COR-L47 (cell line): Measurements from ENCODE around the gene ATOH8.
A peak's percentile ranks its signal among the peaks of the same experiment; 100 is the strongest.

Experiments used
- DNase-seq: peaks from one replicate; lab custom pipeline; 2025; lab: John Stamatoyannopoulos, UW

The ATOH8 gene

GRCh38 chr2:85770786-85771409, 17.1 kb downstream of the ATOH8 start:
- no peak for DNase-seq

- no peak for DNase-seq
Observed at GRCh38 chr2:85771486-85771885, 17.7 kb downstream of the ATOH8 start.

- peak; percentile 99 for DNase-seq
Observed at GRCh38 chr2:85772019-85772745, 18.4 kb downstream of the ATOH8 start.

DNA sequence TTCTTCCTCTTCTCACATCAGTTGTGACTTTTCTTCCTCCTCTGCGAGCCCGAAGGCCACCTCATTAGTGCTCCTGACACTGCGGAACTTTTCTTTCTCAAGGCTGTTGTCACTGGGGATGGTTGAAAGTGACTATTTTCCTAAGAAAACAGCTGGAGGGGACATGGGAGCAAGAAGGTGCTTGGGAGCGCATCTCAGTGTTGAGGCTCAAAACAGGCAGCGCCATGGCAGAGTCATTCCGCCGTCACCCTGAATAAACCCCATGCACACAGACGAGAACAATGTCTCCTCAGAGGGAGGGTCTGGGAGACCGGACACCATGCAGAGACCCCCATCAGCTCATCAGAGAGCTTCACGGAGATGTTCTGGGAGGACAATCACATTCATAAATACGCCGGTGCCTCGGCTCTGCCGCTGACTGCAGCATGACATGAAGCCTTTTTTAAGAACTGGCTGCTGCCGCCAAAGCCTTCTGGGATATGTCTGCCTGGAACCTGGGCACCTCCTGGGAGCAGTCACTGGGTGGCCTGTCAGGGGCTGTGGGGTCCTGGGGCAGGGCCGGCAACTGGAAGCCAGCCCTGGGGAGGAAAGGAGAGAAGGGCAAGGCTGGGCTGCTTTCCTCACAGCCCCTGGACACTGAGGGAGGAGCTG, 19.2 kb downstream of the ATOH8 start:
- DNase-seq: no peak

DNA sequence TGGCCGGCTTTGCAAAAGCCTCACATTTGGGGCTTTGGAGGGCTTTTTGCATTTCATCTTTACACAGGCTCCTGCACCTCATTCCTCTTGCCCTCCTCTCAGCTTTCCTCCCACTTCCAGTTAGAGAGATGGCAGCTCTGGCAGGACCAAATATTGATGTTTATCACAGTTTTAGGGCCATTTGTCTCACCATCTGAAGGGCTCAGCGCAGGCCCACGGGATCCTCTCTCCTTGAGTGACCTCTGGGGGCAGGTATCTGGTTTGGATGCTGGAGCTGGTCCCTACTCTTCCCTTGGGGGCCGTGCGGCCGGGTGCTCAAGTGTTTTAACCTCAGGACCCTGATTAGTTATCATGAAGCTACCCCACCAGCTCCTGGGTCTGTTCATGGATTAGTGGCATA, 19.9 kb downstream of the ATOH8 start:
- no peak for DNase-seq

- no peak for DNase-seq
Observed at GRCh38 chr2:85774126-85774978, 20.6 kb downstream of the ATOH8 start.

GRCh38 chr2:85775406-85776381, 21.9 kb downstream of the ATOH8 start:
- DNase-seq: no peak

- DNase-seq: no peak
Observed at GRCh38 chr2:85776672-85777071, 22.9 kb downstream of the ATOH8 start.

DNA sequence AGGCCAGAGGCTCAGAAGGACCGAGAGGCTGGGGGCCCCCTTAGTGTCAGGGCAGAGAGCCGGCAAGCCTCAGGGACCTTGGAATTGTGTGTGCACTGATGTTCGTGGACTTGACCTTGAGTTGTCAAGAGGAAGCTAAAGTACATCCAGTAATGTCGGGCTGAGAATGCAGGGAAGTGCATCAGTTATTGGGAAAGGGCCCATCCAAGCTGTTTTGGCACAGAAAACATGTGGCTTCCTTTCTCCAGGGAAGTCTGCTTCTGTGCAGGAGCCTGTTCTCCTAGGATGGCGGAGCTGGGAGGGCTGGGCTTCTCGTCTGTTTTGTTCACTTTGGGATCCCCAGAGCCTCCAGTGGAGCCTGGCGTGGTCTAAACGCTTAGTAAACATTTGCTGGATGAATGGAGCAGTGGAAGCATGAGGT, 23.7 kb downstream of the ATOH8 start:
- DNase-seq: no peak

DNA sequence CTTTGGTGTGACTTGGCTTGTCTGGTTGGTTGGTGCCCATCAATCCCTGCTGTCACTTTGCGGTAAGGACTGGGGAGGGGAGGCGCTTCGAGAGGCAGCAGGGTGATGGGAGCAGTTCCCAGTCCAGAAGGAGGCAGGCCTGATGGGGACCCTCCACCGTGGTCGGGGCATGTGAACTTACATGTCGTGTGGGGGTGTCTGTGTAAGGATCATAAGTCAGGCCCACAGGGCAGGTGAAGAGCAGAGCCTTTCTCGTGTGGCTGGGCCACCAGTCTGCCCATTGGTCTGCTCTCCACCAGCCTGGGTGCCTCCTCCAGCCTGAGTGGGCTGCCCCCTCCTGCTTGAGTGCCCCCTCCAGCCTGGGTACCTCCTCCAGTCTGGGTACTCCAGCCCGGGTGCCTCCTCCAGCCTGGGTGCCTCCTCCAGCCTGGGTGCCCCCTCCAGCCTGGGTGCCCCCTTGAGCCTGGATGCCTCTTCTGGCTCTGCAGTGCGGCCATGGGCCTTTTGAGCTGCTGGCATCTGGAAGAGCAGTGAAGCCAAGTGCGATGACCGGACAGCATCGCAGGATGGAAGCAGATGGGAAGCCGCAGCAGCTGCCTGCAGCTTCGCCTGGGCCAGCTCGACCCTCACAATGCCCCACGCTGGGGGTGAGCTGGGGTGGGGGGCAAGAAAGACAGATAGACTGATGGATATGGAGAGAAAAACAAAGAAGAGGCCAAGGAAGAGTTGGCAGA, 25.0 kb downstream of the ATOH8 start:
- DNase-seq: no peak

DNA sequence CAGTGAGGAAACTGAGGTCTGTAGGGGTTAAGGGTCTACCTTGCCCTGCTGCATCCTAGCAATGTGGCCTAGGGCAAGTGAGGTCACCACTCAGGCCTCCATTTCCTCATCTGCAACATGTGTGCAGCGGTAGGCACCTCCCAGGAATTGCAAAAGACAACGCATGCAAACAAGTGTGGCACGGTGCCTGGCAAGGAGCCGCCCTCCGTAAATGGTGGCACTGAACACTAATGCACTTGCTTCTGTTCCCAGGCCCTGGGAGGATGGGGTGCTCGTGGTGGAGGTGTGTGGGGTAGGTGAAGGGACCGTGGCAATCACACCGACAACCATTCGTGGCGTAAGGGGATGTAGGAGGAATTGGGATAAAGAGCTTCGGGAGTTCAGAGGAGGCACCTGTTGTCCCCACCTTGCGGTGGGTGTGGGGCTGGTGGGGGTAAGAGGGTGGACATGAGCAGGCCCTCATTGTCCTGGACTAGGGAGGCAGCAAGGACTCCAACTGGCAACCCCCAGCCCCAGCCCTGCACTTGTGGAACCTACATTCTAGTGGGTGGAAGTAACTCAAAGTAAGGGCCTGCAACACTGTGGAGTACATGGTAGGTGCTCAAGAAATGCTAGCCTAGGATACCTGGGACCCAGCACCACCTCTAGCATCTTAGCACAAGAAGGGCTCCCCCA, 26.0 kb downstream of the ATOH8 start:
- DNase-seq: no peak

DNA sequence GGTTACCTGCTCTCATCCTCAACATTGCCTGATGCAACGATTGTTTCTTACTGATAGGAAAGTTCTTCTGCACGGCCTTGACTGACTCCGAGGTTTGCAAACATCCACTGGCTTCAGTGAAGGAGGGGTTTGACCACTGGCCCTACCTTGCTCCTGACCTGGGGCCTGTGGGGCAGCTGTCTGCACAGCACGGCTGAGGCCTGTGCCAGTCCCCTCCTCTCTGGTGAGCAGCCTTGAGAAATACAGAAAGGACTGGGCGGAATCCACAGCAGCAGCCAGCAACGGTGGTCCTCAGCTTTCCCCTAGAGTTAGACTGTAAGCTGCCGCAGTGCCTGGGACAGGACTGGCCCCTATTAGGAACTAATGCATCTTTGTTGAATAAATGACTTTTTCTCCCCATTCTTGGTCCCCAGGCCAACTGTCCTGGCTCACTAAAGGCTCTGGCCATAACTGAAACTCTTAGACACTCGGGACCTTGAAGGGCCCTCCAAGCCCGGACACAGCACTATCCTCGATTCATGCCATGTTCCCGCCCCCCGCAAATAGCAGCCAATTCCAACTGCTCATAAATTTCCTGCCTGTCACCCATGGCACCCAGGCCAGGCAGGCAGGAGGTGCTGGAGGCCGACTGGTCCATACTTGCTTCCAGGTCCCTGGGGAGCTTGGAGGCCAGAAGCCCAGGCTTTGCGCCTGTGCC, 26.7 kb downstream of the ATOH8 start:
- DNase-seq: no peak

- no peak for DNase-seq
Observed at GRCh38 chr2:85781013-85781332, 27.2 kb downstream of the ATOH8 start.

DNA sequence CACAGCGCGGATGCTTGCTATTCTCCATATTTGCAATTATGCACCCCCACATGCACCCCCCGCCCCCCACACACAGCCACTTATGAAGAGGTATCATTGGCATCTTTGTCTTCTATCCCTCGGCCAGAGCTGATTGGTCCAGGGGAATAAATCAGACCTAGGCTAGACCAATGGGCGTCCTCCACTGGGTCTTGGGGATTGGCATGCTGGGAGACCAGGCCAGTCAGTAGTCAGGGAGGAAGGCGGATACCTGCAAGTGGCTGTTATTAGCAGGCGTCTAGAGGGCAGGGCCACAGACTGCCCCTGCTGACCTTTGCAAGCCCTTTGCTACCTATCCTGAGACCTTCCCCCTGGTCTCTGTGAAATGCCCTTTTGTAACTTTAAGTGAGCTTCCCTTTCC, 30.0 kb downstream of the ATOH8 start:
- no peak for DNase-seq

DNA sequence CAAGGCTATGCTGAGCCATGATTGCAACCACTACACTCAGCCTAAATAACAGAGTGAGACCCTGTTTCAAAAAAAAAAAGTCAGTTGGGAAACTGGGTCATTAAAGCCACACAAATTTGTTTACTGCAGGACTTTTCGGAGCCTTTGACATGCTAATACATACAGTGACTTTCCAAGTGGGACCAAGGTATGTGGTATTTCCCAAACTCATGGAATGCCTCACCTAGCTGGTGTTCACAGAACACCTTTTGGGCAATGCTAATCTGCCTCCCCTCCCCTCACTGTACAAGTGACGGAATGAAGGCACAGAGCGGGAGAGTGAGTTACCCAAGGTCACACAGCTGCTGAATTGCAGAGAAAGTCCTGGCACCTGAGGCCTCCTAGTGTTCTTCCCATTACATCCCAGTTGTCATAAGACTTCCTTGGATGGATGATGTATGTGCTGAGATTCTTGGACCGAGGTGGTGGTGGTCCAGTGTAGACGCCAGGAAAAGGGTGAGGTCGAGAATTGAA, 30.7 kb downstream of the ATOH8 start:
- no peak for DNase-seq

- no peak for DNase-seq
Observed at GRCh38 chr2:85785027-85785822, 31.4 kb downstream of the ATOH8 start.

DNA sequence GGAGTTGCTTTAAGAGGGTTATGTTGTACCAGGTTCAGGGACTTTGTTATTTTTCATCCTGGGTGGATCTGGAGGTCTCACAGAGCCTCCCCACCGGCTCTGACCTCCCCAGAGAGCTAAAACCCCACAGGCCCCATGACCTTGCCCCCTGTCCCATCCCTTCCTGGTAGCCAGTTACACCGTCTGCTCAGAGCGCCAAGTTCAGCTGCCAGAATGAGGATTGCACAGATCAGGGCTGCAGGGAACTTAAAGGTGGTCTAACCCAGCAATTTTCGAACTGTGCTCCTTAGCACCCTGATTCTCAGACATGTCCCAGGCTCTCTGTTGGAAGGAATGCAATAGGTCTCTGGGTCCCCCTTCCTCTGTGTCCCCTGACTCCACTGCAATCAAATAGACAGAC, 32.1 kb downstream of the ATOH8 start:
- no peak for DNase-seq

DNA sequence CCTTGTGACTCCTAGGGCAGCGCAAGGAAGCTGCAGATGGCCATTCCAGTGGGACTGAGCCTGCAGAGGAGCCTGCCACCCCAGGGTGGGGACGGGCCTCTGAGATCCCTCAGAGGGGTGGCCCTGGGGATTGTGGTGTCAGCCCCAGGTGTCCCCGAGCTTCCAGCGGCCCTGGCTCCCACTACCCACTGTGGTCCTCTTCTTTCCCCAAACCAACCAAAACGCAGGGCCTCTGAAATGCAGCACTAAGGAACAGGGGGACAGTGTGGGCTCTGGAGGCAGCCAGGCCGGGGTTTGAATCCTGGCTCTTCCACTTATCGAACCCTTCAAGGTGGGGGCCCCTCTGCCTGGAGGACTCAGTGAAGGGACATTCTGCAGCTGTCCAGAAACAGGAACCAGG, 32.7 kb downstream of the ATOH8 start:
- DNase-seq: no peak
